HEK293 (cell line): Measurements from ENCODE around the gene HSPB8.

Experiments
- ZNF169 ChIP-seq: fragments of 450-650 bp; formaldehyde crosslinking; IDR thresholded peaks from 2 replicates; pipeline ENCODE4 v1.5.1; 2016; ENCODE audit warnings: missing biosample characterization, missing genetic modification characterization
- ZNF175 ChIP-seq: fragments of 450-650 bp; formaldehyde crosslinking; IDR thresholded peaks from 2 replicates; pipeline ENCODE4 v1.5.1; 2016; ENCODE audit warnings: missing biosample characterization, missing genetic modification characterization
- ZNF221 ChIP-seq: fragments of 450-650 bp; formaldehyde crosslinking; IDR thresholded peaks from 2 replicates; pipeline ENCODE4 v1.5.1; 2017; ENCODE audit warnings: missing biosample characterization, missing genetic modification characterization, borderline replicate concordance
- ZNF24 ChIP-seq: fragments of 450-650 bp; formaldehyde crosslinking; IDR thresholded peaks from 2 replicates; pipeline ENCODE4 v1.5.1; 2016; ENCODE audit warnings: missing biosample characterization, missing genetic modification characterization
- ZNF549 ChIP-seq: fragments of 450-650 bp; IDR thresholded peaks from 2 replicates; pipeline ENCODE4 v1.5.1; 2018; ENCODE audit warnings: missing biosample characterization, missing genetic modification characterization, mild to moderate bottlenecking, inconsistent platforms, moderate library complexity
- ZNF623 ChIP-seq: fragments of 450-650 bp; formaldehyde crosslinking; IDR thresholded peaks from 2 replicates; pipeline ENCODE4 v1.5.1; 2016; ENCODE audit warnings: missing biosample characterization, missing genetic modification characterization
- ZNF768 ChIP-seq: fragments of 450-650 bp; formaldehyde crosslinking; IDR thresholded peaks from 2 replicates; pipeline ENCODE4 v1.5.1; 2018; ENCODE audit warnings: missing biosample characterization, mild to moderate bottlenecking, missing genetic modification characterization
- ZNF777 ChIP-seq: fragments of 450-650 bp; formaldehyde crosslinking; IDR thresholded peaks from 2 replicates; pipeline ENCODE4 v1.5.1; 2017; ENCODE audit warnings: missing biosample characterization, missing genetic modification characterization, borderline replicate concordance
- ZNF830 ChIP-seq: fragments of 450-650 bp; IDR thresholded peaks from 2 replicates; pipeline ENCODE4 v1.5.0; 2018; ENCODE audit warnings: missing biosample characterization, missing genetic modification characterization, low read depth, mild to moderate bottlenecking, moderate library complexity
- TF ChIP-seq, protein P1 (sequence below): fragments of 450-650 bp; formaldehyde crosslinking; IDR thresholded peaks from 2 replicates; pipeline ENCODE4 v1.5.1; 2016; ENCODE audit warnings: missing biosample characterization, missing genetic modification characterization
- TF ChIP-seq, protein P2 (sequence below): fragments of 450-650 bp; formaldehyde crosslinking; IDR thresholded peaks from 2 replicates; pipeline ENCODE4 v1.5.1; 2016; ENCODE audit warnings: missing biosample characterization, missing genetic modification characterization
- TF ChIP-seq, protein P3 (sequence below): fragments of 450-650 bp; formaldehyde crosslinking; IDR thresholded peaks from 2 replicates; pipeline ENCODE4; 2016; ENCODE audit warnings: missing biosample characterization, missing genetic modification characterization
- TF ChIP-seq, protein P4 (sequence below): fragments of 450-650 bp; formaldehyde crosslinking; IDR thresholded peaks from 2 replicates; pipeline ENCODE4 v1.5.1; 2016; ENCODE audit warnings: missing biosample characterization, missing genetic modification characterization

DNA sequence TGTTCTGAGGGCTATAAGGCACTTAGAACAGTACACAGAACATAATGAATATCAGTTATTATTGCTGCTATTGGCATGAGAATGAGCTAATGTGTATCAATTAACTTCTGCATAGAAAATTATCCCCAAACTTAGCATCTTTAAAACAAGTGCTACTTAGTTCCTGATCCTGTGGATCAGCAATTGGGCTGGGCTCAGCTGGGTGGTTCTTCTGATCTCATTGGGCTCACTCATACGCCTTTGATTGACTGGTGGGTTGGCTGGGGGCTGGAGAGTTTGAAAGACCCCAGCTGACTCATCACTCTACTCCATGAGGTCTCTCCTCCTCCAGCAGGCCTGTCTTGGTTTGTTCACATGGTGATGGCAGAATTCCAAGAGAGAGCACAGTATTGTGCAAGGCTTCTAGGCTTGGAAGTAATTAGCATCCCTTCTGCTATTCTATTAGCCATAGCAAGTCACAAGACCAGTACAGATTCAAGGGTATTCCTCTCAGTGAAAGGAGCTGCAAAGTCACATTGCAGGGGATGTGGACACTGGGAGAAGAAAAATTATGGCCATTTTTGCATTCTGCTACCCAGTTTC lies 27.2 kb upstream of the HSPB8 start:
- TF ChIP-seq, protein P1, sequence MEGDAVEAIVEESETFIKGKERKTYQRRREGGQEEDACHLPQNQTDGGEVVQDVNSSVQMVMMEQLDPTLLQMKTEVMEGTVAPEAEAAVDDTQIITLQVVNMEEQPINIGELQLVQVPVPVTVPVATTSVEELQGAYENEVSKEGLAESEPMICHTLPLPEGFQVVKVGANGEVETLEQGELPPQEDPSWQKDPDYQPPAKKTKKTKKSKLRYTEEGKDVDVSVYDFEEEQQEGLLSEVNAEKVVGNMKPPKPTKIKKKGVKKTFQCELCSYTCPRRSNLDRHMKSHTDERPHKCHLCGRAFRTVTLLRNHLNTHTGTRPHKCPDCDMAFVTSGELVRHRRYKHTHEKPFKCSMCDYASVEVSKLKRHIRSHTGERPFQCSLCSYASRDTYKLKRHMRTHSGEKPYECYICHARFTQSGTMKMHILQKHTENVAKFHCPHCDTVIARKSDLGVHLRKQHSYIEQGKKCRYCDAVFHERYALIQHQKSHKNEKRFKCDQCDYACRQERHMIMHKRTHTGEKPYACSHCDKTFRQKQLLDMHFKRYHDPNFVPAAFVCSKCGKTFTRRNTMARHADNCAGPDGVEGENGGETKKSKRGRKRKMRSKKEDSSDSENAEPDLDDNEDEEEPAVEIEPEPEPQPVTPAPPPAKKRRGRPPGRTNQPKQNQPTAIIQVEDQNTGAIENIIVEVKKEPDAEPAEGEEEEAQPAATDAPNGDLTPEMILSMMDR (tag by site-specific recombination) = no peak
- TF ChIP-seq, protein P2, sequence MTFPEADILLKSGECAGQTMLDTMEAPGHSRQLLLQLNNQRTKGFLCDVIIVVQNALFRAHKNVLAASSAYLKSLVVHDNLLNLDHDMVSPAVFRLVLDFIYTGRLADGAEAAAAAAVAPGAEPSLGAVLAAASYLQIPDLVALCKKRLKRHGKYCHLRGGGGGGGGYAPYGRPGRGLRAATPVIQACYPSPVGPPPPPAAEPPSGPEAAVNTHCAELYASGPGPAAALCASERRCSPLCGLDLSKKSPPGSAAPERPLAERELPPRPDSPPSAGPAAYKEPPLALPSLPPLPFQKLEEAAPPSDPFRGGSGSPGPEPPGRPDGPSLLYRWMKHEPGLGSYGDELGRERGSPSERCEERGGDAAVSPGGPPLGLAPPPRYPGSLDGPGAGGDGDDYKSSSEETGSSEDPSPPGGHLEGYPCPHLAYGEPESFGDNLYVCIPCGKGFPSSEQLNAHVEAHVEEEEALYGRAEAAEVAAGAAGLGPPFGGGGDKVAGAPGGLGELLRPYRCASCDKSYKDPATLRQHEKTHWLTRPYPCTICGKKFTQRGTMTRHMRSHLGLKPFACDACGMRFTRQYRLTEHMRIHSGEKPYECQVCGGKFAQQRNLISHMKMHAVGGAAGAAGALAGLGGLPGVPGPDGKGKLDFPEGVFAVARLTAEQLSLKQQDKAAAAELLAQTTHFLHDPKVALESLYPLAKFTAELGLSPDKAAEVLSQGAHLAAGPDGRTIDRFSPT (tag by site-specific recombination) = no peak
- no peak for TF ChIP-seq ZNF175 (tag by site-specific recombination)
- TF ChIP-seq ZNF777 (tag by site-specific recombination) = no peak
- TF ChIP-seq ZNF768 (tag by site-specific recombination) = no peak
- TF ChIP-seq, protein P3, sequence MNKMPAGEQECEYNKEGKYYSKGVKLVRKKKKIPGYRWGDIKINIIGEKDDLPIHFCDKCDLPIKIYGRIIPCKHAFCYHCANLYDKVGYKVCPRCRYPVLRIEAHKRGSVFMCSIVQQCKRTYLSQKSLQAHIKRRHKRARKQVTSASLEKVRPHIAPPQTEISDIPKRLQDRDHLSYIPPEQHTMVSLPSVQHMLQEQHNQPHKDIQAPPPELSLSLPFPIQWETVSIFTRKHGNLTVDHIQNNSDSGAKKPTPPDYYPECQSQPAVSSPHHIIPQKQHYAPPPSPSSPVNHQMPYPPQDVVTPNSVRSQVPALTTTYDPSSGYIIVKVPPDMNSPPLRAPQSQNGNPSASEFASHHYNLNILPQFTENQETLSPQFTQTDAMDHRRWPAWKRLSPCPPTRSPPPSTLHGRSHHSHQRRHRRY (tag by site-specific recombination) = no peak
- no peak for TF ChIP-seq ZNF623
- no peak for TF ChIP-seq ZNF169 (tag by site-specific recombination)
- TF ChIP-seq ZNF549 = no peak
- TF ChIP-seq ZNF221 (tag by site-specific recombination) = no peak
- TF ChIP-seq ZNF830 = no peak
- TF ChIP-seq ZNF24 (tag by site-specific recombination) = no peak
- TF ChIP-seq, protein P4, sequence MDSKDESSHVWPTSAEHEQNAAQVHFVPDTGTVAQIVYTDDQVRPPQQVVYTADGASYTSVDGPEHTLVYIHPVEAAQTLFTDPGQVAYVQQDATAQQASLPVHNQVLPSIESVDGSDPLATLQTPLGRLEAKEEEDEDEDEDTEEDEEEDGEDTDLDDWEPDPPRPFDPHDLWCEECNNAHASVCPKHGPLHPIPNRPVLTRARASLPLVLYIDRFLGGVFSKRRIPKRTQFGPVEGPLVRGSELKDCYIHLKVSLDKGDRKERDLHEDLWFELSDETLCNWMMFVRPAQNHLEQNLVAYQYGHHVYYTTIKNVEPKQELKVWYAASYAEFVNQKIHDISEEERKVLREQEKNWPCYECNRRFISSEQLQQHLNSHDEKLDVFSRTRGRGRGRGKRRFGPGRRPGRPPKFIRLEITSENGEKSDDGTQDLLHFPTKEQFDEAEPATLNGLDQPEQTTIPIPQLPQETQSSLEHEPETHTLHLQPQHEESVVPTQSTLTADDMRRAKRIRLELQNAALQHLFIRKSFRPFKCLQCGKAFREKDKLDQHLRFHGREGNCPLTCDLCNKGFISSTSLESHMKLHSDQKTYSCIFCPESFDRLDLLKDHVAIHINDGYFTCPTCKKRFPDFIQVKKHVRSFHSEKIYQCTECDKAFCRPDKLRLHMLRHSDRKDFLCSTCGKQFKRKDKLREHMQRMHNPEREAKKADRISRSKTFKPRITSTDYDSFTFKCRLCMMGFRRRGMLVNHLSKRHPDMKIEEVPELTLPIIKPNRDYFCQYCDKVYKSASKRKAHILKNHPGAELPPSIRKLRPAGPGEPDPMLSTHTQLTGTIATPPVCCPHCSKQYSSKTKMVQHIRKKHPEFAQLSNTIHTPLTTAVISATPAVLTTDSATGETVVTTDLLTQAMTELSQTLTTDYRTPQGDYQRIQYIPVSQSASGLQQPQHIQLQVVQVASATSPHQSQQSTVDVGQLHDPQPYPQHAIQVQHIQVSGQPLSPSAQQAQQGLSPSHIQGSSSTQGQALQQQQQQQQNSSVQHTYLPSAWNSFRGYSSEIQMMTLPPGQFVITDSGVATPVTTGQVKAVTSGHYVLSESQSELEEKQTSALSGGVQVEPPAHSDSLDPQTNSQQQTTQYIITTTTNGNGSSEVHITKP (tag by site-specific recombination) = no peak
